ENCODE results near the gene MAP2K3.
A peak's percentile ranks its signal among the peaks of the same experiment; 100 is the strongest.
"Not testable (repeated sequence)": the region's sequence is repeated elsewhere in the genome, so short reads cannot be mapped to it uniquely, and the experiment has no call there.

Gene MAP2K3

DNA sequence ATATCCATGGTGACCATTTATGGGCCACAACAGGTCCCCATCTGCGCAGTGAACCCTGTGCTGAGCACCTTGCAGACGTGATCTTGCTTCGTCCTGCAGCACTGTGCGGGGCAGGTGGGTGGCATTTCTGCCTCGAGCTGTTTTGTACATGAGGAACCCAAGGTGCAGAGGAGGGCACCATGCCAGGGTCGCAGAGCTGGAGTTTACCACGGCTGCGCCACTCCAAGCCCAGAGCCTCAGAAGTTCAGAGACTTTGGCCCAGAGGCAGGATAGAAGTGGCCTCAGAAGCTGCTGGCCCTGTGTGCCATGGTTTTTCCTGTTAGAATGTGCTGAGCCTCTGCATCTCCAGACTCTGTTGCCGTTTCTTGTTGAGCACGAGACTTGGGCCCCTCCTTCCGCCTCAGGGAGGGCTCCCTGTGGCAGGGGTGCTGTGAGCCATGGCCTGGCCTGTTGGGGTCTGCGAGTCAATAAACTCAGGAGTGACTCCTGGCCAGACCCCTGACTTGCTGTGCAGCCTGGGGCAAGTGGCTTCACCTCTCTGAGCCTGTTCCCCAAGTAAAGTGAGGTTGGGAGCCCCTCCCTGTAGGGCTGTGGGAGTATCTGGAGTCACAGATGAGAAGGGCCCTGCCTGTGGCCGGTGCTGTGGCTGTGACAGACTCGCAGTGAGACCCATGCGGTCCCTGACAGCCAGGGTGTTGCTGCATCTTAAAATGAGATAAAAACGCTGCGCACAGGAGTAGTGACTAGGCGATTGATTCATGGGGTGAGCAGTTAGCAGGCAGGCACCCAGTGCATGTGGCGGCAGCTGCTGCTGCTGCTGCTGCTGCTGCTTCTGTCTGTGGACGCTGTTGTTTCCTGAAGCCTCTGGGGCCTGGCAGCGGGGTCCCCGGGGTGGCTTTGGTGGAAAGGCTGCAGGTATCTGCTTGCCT is 11.8 kb downstream of the MAP2K3 start:
- no peak for DNase-seq (ENCODE audit: low spot score)

- DNase-seq (ENCODE audit: low spot score): no peak
Observed at GRCh38 chr17:21297026-21297520, 12.6 kb downstream of the MAP2K3 start.

- DNase-seq (ENCODE audit: low spot score): no peak
Observed at GRCh38 chr17:21297597-21297996, 13.1 kb downstream of the MAP2K3 start.

- DNase-seq (ENCODE audit: low spot score): no peak
Observed at GRCh38 chr17:21298056-21298982, 13.8 kb downstream of the MAP2K3 start.

GRCh38 chr17:21298983-21299519 is 14.5 kb downstream of the MAP2K3 start:
- DNase-seq (ENCODE audit: low spot score): no peak

DNA sequence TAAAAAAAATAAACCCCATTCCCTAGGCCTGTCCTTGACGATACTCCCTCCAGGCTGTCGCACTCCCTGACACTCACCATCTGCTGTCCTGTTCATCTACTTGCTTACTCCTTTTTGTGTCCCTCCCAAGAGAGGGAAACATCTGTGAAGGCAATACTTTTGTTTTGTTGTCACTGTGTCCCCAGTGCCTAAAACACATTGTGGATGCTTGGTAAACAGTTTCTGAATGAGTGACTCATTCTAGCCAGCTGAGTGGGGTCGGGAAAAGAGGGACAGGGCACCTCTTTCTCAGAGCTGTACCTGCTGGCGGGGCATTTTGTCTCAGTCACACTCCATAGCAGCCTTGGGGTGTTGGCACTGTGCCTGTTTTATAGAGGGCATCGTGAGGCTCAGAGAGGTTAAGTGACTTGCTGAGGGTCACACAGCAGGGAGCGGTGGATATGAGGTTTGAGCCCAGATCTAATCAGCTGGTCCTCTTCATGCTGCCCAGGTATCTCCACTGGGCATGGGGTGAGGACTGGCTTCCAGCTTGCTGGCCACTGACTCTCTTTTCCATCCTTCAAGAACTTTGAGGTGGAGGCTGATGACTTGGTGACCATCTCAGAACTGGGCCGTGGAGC is 15.6 kb downstream of the MAP2K3 start:
- no peak for DNase-seq (ENCODE audit: low spot score)

DNA sequence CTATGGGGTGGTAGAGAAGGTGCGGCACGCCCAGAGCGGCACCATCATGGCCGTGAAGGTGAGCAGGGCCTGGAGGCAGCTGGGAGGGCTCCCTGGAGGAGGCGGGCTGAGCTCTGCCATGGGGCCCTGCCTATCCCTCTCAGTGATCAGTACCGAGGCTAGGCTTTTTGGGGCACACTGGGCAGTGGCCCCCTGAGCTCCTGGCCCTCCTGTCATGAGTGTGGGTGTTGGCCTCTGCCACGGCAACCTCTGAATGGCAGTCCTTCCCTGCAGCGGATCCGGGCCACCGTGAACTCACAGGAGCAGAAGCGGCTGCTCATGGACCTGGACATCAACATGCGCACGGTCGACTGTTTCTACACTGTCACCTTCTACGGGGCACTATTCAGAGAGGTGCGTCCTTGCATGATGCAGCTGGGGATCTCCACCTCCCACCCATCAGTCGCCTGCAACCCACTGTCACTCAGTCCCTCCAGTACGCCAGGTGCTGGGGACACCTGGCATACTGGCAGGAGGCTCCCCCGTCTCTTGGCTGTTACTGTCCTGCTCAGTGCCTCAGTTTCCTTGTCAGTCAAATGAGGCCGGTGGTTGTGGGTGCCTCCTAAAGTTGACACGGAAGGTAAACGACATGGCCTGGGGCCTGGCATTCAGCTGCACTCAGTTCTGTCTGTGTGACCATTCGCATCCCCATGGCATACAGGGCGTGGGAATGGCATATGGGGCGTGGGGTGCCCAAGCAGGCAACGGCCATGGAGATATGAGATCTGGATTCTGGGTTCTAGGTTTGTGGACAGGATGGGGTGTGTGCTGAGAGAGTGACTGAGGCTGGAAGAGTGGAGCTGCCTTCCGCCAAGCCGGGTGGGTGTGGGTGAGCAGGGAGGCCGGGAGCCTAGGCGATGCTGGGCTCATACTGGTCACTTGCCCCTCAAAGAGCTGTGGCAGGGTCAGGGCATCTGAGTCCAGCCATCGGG is 16.4 kb downstream of the MAP2K3 start:
- no peak for DNase-seq (ENCODE audit: low spot score)

DNA sequence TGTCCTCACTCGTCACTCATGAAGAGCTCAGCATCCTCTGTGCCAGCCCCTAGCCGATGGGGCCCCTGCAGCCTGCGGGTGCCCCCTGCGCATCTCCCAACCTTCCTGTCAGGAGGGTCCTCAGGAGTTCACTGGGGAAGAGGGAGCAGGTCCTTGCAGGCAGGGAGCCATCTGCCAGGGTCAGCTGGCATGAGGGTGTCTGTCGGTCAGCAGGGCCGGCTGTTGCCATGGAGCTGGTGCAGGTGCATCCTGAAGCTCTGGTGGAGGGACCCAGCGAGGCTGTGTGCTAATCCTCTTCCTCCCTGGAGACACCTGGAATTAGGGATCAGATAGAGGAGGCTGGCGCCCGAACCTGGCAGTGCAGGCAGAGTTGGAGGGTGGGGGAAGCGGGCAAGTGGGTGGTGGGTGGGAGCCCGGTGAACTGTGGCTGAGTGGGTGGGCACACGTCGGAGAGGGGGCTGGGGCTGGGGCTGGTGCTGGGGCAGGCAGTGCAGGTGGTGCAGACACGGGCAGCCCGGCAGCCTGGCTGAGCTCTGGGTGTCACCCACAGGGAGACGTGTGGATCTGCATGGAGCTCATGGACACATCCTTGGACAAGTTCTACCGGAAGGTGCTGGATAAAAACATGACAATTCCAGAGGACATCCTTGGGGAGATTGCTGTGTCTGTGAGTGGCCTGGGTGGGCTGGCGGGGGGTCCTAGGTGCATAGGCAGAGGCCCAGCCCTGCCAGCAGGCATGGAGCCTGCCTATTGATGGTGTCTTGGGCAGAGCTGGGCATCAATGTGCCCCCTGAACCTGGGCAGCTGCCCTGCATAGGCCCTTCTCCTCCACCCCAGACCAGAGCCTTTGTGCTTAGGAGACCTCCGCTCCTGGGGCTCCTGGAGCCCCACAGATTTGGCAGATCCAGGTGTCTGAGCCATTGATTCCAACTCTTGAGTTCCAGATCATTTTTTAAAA is 17.4 kb downstream of the MAP2K3 start:
- no peak for DNase-seq (ENCODE audit: low spot score)

DNA sequence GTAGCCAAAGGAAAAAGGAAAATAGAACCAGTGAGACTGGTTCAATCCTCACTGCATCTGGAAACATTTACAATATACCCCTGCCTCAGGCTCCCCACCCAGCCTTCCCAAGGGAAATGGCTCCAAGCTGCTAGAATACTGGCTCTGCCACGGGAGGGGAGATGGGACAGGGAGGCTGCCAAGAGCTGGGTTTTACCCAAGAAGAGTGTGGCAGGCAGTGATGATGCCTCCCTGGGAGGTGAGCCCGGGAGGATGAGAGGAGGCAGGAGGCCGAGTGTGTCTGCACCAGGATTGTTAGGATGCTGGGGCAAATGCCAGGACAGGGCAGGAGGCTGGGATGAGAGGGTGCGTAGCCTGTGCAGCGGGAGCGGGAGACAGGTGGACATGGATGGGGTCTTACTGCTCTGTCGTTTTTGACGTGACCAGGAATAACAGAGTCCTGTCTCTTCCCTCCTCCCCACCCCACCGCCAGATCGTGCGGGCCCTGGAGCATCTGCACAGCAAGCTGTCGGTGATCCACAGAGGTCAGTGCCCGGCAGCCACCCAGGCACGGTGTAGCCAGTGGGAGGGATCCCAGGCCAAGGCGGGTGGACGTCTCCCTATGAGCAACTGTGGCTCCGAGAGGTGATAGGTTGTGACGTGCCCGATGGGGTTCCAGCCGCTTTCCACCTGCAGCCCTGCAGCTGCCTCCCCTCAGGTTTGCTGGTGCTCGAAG is 18.4 kb downstream of the MAP2K3 start:
- DNase-seq (ENCODE audit: low spot score): no peak

DNA sequence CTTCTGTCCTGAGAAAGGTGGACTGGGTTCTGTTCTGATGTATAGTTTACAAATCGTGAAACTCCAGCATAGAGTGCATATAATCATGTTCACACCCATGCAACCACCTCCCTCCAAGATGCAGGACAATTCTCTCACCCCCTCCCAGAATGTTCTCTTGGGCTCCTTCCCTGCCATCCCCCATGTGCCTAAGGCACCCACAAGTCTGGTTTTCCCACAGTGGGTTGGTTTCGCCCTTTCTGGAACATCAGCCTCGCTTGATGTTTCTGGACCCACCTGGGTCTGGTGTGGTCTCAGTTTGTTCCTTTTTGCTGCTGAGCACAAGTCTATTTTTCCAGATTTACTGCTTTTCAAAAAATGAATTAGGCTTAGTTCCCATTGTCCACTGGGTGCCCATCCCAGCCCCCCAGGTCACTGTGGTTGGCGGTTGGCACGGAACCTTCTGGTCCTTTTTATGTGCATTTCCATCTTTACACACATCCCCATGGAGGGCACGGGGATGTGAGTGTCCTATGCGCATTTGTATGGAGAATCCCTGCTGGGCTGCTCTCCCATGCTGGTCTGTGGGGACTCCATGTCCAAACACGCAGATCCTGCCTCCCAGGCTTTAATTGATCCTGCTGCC is 19.0 kb downstream of the MAP2K3 start:
- DNase-seq (ENCODE audit: low spot score): peak; percentile 24

GRCh38 chr17:21304091-21304490 is 19.6 kb downstream of the MAP2K3 start:
- DNase-seq (ENCODE audit: low spot score): peak; percentile 11

DNA sequence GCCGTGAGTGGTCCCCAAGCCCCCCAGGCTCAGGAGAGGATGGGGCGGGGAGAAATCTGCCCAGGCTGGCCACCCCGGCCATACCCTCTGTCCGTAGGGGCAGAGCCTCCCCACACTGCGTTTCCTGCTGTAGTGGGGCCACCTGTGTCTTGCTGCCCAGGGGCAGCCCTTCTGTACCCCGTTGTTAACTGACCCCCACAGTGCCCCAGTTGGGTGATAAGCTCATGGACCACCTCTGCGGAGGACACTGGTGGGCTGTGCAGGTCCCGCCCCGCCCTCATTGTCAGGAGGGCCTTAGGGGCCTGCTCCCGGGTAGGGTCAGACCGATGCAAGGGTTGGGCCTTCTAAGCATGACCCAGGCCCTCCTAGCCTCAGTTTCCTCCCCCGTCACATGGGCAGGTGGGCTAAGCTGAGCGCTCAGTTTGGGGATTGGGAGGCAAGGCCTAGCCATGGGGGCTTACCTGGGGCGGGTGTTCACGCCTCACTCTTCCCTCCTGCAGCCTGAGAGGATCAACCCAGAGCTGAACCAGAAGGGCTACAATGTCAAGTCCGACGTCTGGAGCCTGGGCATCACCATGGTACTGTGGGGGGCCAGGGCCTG is 20.1 kb downstream of the MAP2K3 start:
- DNase-seq (ENCODE audit: low spot score): not testable (repeated sequence)

GRCh38 chr17:21305431-21306180 is 21.1 kb downstream of the MAP2K3 start:
- DNase-seq (ENCODE audit: low spot score): not testable (repeated sequence)

GRCh38 chr17:21306611-21307272 is 22.2 kb downstream of the MAP2K3 start:
- DNase-seq (ENCODE audit: low spot score): peak; percentile 29

GRCh38 chr17:21307273-21307625 is 22.7 kb downstream of the MAP2K3 start:
- not testable (repeated sequence) for DNase-seq (ENCODE audit: low spot score)

- not testable (repeated sequence) for DNase-seq (ENCODE audit: low spot score)
Observed at GRCh38 chr17:21308931-21309381, 24.4 kb downstream of the MAP2K3 start.

Data from iPS-NIHi11 (cell line).